ENCODE results near the gene CATSPERD.

DNA sequence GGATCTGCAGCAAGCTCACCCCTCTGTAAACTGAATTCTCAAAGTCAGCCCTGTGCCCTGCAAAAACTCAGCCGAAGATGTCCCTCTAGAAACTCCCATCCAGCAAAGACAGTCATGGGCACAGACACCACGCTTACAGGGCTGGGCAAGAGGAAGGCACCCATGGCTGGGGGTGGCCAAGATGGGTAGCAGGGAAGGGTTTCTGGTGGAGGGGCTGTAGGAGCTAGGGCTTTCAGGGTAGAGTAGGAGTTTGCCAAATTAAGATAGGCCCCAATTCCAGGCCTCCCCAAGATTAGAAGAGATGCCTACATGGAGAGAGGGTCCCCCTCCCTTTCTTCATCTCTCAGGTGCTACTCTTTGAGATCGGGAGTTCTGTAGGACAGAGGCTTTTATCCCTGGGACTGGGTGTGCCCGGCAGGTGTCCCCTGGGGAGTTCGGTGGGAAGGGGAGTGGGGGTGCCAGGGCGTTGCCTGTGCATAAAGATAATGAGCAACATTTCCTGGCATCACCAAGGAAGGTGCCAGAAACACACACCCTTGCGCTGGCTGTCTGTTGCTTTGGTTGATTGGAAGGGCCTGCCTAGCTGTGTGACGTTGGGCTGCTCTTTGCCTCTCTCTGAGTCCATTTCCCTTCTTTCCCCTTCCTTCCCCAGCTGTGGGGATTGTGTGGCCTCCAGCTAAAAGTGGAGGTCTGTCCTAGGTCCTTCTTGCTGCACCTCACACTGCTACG, 93.8 kb downstream of the CATSPERD start:
- TF ChIP-seq, protein P1, sequence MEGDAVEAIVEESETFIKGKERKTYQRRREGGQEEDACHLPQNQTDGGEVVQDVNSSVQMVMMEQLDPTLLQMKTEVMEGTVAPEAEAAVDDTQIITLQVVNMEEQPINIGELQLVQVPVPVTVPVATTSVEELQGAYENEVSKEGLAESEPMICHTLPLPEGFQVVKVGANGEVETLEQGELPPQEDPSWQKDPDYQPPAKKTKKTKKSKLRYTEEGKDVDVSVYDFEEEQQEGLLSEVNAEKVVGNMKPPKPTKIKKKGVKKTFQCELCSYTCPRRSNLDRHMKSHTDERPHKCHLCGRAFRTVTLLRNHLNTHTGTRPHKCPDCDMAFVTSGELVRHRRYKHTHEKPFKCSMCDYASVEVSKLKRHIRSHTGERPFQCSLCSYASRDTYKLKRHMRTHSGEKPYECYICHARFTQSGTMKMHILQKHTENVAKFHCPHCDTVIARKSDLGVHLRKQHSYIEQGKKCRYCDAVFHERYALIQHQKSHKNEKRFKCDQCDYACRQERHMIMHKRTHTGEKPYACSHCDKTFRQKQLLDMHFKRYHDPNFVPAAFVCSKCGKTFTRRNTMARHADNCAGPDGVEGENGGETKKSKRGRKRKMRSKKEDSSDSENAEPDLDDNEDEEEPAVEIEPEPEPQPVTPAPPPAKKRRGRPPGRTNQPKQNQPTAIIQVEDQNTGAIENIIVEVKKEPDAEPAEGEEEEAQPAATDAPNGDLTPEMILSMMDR (IDR thresholded peaks at IDR 0.05; ENCODE audit: insufficient read depth, low read depth, low read length), result no peak
- TF ChIP-seq EZH2 (IDR thresholded peaks at IDR 0.05; ENCODE audit: insufficient read depth, low read length), result no peak
